Stimulated activated effector memory CD8-positive, alpha-beta T cell treated with anti-CD3 and anti-CD28 coated beads, Interleukin-12 subunit alpha, Interleukin-12 subunit beta, amount 100 ng/mL, for 72 hours (primary cell): ENCODE data around the gene DENND1A.

Experiments
- ATAC-seq: fragments of 150-1000 bp; cut with Tn5 transposase; 2 replicates; pipeline ENCODE4 v1.10.0; 2021
- DNase-seq, 2 donors: peaks; one replicate each; pipeline ENCODE4 v3.0.0; 2021 to 2022; ENCODE audit warnings: low spot score in 2 of 2
- H3K27ac Mint-ChIP-seq: one replicate; pipeline ENCODE4 v1.8.0; 2022; ENCODE audit warnings: mild to moderate bottlenecking, mixed read lengths
- H3K36me3 Mint-ChIP-seq: one replicate; pipeline ENCODE4 v1.8.0; 2022; ENCODE audit warnings: mild to moderate bottlenecking, mixed read lengths
- H3K4me1 Mint-ChIP-seq: one replicate; pipeline ENCODE4 v1.8.0; 2022; ENCODE audit warnings: mixed read lengths
- H3K4me3 Mint-ChIP-seq: one replicate; pipeline ENCODE4 v1.8.0; 2022; ENCODE audit warnings: mild to moderate bottlenecking, mixed read lengths
- H3K9me3 Mint-ChIP-seq: one replicate; pipeline ENCODE4 v1.8.0; 2022; ENCODE audit warnings: mixed read lengths

The DENND1A gene

DNA sequence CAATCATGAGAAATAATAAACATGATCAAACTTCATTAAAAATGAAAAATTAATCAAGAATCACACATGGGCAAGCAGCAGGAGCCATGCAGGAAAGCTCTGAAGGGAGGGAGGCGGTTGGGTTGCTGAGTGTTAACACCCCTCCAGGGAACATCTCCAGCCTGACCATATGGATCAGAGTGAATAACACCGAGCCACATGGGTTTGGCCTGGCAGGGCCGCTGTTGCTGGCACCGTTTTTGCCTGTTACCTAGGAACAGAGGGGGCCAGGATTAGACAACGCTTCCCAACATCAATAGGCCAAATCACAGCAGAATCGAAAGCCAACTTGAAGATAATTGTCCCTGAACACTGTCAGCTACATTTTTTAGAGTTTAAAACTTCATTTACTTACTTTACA is 160.2 kb downstream of the DENND1A start:
- Mint-ChIP-seq H3K27ac (no peak overlapping the region), H3K4me1 (peaks cover 7% of the 10 kb centered on the region), H3K36me3 (no peaks in the 10 kb centered on the region), H3K9me3 (no peaks in the 10 kb centered on the region), H3K4me3 (no peak overlapping the region)
- DNase-seq = no peak
- no peak for ATAC-seq

GRCh38 chr9:123763910-123764588 is 165.9 kb downstream of the DENND1A start:
- Mint-ChIP-seq H3K36me3 (no peaks in the 10 kb centered on the region), H3K4me1 (no peaks in the 10 kb centered on the region), H3K9me3 (no peaks in the 10 kb centered on the region), H3K27ac (no peak overlapping the region), H3K4me3 (no peak overlapping the region)
- ATAC-seq (no peak), DNase-seq (no peak)

DNA sequence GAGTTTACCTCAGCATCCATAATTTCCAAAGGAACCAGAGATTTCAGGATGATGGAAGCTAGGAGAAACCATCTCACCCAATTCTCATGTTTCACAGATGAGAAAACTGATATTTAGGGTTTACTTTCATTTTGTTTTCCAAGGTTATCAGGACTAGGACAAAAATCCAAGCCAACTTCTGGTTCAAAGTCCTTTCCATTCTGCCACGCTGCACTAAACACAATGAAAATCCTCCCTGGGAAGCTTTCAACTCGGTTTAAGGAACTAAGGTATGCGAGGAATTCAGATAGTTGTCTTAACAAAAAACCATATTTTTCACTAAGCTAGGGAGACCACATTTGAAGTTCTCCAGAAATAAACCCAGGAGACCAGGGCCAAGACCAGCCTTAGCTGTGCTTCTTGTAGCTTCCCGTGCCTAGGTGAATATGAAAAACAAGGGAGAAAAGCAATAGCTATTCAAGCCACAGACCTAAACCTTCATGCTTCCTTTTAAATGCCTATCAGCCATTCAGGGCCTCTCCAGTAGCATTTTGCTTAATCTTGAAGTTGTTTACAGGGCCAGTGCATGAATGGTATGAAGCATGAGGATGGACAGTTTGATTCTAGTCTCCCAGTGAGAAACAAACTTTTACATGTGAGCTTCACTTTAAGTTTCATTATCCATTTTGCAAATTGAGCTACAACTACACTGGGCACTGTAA is 167.9 kb downstream of the DENND1A start:
- Mint-ChIP-seq H3K4me1 (no peaks in the 10 kb centered on the region), H3K4me3 (no peak overlapping the region), H3K27ac (no peak overlapping the region), H3K9me3 (no peaks in the 10 kb centered on the region), H3K36me3 (no peaks in the 10 kb centered on the region)
- DNase-seq = no peak
- no peak for ATAC-seq

- Mint-ChIP-seq H3K9me3 (no peaks in the 10 kb centered on the region), H3K27ac (no peak overlapping the region), H3K4me3 (no peak overlapping the region), H3K36me3 (peaks cover 6% of the 10 kb centered on the region), H3K4me1 (no peaks in the 10 kb centered on the region)
- DNase-seq (no peak), ATAC-seq (no peak)
Observed at GRCh38 chr9:123757960-123758359, 172.0 kb downstream of the DENND1A start.

GRCh38 chr9:123757547-123757946 is 172.4 kb downstream of the DENND1A start:
- ATAC-seq = no peak
- DNase-seq = no peak
- Mint-ChIP-seq H3K9me3 (no peaks in the 10 kb centered on the region), H3K4me3 (no peak overlapping the region), H3K4me1 (no peaks in the 10 kb centered on the region), H3K27ac (no peak overlapping the region), H3K36me3 (peaks cover 6% of the 10 kb centered on the region)

- H3K27ac Mint-ChIP-seq = no peak overlapping the region
- ATAC-seq = no peak
- no peaks in the 10 kb centered on the region for H3K9me3 Mint-ChIP-seq
- no peak overlapping the region for H3K4me3 Mint-ChIP-seq
- no peaks in the 10 kb centered on the region for H3K4me1 Mint-ChIP-seq
- H3K36me3 Mint-ChIP-seq = peaks cover 6% of the 10 kb centered on the region
- no peak for DNase-seq
Observed at GRCh38 chr9:123756484-123757106, 173.3 kb downstream of the DENND1A start.

DNA sequence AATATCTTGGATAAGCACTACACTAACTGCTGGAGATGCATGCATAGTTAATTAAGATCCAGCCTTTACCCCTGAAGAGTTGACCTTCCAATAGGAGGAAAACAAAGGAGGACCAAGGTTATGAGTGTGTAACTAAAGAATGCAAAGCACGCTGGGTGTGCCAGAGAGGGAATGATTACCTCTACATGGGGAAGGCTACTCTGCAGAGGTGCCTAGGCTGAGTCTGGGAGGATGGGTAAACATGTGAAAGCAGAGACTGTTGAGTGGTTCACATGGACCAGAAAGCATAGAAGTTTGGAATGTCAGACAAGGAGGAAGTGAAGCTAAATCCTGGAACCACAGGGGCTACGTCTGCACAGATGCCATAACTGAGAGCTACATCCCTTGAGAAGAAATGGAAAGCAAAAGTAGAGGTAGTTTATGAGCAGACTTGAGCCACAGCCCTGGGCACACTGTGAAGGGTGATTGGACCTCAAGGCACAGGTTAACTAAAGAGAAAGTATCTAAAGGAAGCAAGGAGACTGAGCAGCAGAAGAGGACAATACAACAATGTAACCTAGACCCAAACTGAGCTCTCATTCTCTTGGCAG is 176.2 kb downstream of the DENND1A start:
- DNase-seq (no peak), ATAC-seq (no peak)
- no peak overlapping the region for H3K27ac Mint-ChIP-seq
- H3K36me3 Mint-ChIP-seq = peaks cover 6% of the 10 kb centered on the region
- H3K9me3 Mint-ChIP-seq = no peaks in the 10 kb centered on the region
- no peaks in the 10 kb centered on the region for H3K4me1 Mint-ChIP-seq
- no peak overlapping the region for H3K4me3 Mint-ChIP-seq

DNA sequence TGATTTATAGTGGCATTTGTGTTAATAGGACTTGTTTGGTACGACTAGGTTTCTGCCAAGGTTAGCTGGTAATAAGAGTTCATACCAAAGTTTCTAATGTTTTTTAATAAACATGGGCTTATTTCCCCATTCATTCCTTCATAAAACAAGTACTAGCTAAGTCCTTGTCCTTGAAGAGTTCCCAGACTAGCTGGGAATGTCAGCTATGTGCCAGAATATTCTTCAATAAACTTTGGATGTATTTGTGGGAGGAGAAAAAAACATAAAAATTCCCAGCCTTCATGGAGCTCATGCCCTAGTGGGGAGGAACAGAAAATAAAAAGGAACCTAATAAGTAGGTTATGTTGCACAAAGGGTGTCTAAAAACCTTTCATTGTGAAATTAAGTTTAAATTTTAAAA is 176.9 kb downstream of the DENND1A start:
- DNase-seq (no peak), ATAC-seq (no peak)
- Mint-ChIP-seq H3K4me1 (no peaks in the 10 kb centered on the region), H3K9me3 (no peaks in the 10 kb centered on the region), H3K27ac (no peak overlapping the region), H3K4me3 (no peak overlapping the region), H3K36me3 (peaks cover 6% of the 10 kb centered on the region)

DNA sequence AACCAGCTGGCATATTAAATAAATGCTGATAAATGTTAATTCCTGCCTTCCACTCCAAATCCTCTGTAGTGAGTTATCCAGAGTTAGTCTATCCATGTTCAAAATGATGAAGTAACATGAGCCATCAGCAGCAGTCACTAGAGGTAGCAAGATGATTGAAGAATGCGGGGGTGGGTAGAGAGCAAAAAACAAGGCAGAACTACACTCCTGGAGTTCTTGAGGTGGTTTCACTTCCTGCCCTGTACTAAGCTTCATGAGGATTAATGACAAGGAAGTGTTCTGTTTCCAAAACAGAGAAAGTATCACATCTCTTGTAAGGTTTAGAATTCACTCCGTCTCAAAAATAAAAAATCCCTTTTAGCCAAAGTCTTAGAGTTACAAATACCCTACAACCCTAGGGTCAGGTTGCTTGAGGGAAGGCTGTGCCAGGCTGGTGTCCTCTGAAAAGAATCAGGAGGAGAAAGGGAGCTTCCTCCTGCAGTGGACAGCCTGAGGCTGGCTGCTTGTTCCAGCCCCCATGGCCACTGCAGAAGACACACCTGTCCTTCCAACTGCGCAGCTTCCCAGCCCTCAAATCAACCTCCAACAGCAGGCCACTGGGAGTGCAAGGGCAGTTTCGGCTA is 180.2 kb downstream of the DENND1A start:
- H3K9me3 Mint-ChIP-seq = no peaks in the 10 kb centered on the region
- DNase-seq = no peak
- no peak for ATAC-seq
- no peaks in the 10 kb centered on the region for H3K36me3 Mint-ChIP-seq
- no peak overlapping the region for H3K4me3 Mint-ChIP-seq
- no peaks in the 10 kb centered on the region for H3K4me1 Mint-ChIP-seq
- no peak overlapping the region for H3K27ac Mint-ChIP-seq

GRCh38 chr9:123746765-123747164 is 183.2 kb downstream of the DENND1A start:
- Mint-ChIP-seq H3K27ac (no peak overlapping the region), H3K4me1 (no peaks in the 10 kb centered on the region), H3K4me3 (no peak overlapping the region), H3K36me3 (no peaks in the 10 kb centered on the region), H3K9me3 (no peaks in the 10 kb centered on the region)
- ATAC-seq (no peak), DNase-seq (no peak)

- Mint-ChIP-seq H3K36me3 (no peaks in the 10 kb centered on the region), H3K27ac (no peak overlapping the region), H3K4me1 (no peaks in the 10 kb centered on the region), H3K4me3 (no peak overlapping the region), H3K9me3 (no peaks in the 10 kb centered on the region)
- no peak for ATAC-seq
- no peak for DNase-seq
Observed at GRCh38 chr9:123745933-123746332, 184.0 kb downstream of the DENND1A start.

GRCh38 chr9:123745451-123745850 is 184.5 kb downstream of the DENND1A start:
- Mint-ChIP-seq H3K9me3 (no peaks in the 10 kb centered on the region), H3K27ac (no peak overlapping the region), H3K36me3 (no peaks in the 10 kb centered on the region), H3K4me1 (no peaks in the 10 kb centered on the region), H3K4me3 (no peak overlapping the region)
- DNase-seq = no peak
- no peak for ATAC-seq

GRCh38 chr9:123743737-123744136 is 186.2 kb downstream of the DENND1A start:
- no peak for ATAC-seq
- Mint-ChIP-seq H3K9me3 (no peaks in the 10 kb centered on the region), H3K4me1 (no peaks in the 10 kb centered on the region), H3K27ac (no peak overlapping the region), H3K36me3 (no peaks in the 10 kb centered on the region), H3K4me3 (no peak overlapping the region)
- DNase-seq = no peak

- Mint-ChIP-seq H3K36me3 (no peaks in the 10 kb centered on the region), H3K4me1 (no peaks in the 10 kb centered on the region), H3K4me3 (no peak overlapping the region), H3K27ac (no peak overlapping the region), H3K9me3 (no peaks in the 10 kb centered on the region)
- no peak for ATAC-seq
- no peak for DNase-seq
Observed at GRCh38 chr9:123742009-123742767, 187.7 kb downstream of the DENND1A start.

DNA sequence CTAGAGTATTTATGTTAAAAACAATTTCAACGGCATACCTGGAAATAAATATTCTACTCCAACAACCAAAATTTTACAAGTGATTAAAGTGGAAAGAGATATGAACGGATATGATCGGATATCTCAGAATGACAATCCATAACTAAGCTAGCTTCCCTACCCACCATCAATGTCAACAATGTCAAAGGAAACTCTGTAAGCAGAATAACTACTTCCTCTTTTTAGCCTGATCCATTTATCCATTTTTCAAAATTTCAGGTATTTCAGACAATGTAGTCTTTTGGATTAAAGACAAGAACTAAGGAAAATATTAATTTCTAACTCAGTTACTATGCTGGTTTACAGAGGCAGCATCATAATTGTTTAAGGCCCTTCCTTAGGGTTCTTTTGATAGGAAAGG is 188.7 kb downstream of the DENND1A start:
- no peaks in the 10 kb centered on the region for H3K4me1 Mint-ChIP-seq
- no peak overlapping the region for H3K27ac Mint-ChIP-seq
- no peak for ATAC-seq
- no peaks in the 10 kb centered on the region for H3K9me3 Mint-ChIP-seq
- H3K4me3 Mint-ChIP-seq = no peak overlapping the region
- no peak for DNase-seq
- no peaks in the 10 kb centered on the region for H3K36me3 Mint-ChIP-seq
